K562 (cell line): ENCODE data around the gene KRTAP5-11. TPM values are rescaled to one million over a fixed set of nuclear protein-coding genes. Genes with fewer than 3 reads are reported as not detected.

Experiments used
- ESRRB ChIP-seq: fragments of 250-450 bp; sonication (Bioruptor Pico); IDR thresholded peaks from 2 replicates; pipeline ENCODE4 v1.5.0; 2020; ENCODE audit warnings: mild to moderate bottlenecking, moderate library complexity, borderline replicate concordance
- PRMT5 ChIP-seq: sonication (generic); formaldehyde crosslinking; IDR thresholded peaks from 2 replicates; pipeline ENCODE4 v1.5.0; 2020; ENCODE audit warnings: missing genetic modification reagents
- RAD21 ChIP-seq, 2 experiments: fragments of 250-450 bp in 1 of 2; fragments of 450-650 bp in 1 of 2; sonication (Bioruptor Pico) in 1 of 2; formaldehyde crosslinking in 1 of 2; IDR thresholded peaks in 1 of 2; conservative IDR thresholded peaks in 1 of 2; 2 replicates each; pipeline versions ENCODE4 v1.4.0 to v1.8.0; 2020 to 2022; ENCODE audit warnings: mild to moderate bottlenecking in 2 of 2, moderate library complexity in 1 of 2
- SMC3 ChIP-seq: conservative IDR thresholded peaks from 2 replicates; pipeline ENCODE4 v1.6.1; 2011; ENCODE audit warnings: low read depth, low read length, improper control_type of control experiment; ENCODE audit not compliant: insufficient read depth
- TCF3 ChIP-seq: sonication (generic); formaldehyde crosslinking; IDR thresholded peaks from 2 replicates; pipeline ENCODE4 v1.4.0; 2020; ENCODE audit warnings: mild to moderate bottlenecking, missing genetic modification reagents
- XRCC4 ChIP-seq: IDR thresholded peaks from one replicate; pipeline ENCODE4 v1.6.1; 2011; ENCODE audit not compliant: insufficient read depth, insufficient read length; ENCODE audit errors: extremely low read depth
- YY1 ChIP-seq, 3 experiments: IDR thresholded peaks; 2 replicates each; pipeline ENCODE4 v1.6.1; 2011; ENCODE audit warnings: low read length in 2 of 3, mild to moderate bottlenecking in 2 of 3, moderate library complexity in 2 of 3, borderline replicate concordance in 1 of 3, control low read depth in 1 of 3, low read depth in 1 of 3; ENCODE audit not compliant: insufficient read depth in 3 of 3, insufficient replicate concordance in 2 of 3, control insufficient read depth in 1 of 3, insufficient read length in 1 of 3; ENCODE audit errors: extremely low read depth in 1 of 3
- ZNF197 ChIP-seq: fragments of 200-800 bp; sonication (Bioruptor generic); IDR thresholded peaks from 2 replicates; pipeline ENCODE4 v1.6.1; 2016; ENCODE audit warnings: low read depth, missing genetic modification characterization, missing compliant biosample characterization
- ZNF431 ChIP-seq: sonication (generic); formaldehyde crosslinking; IDR thresholded peaks from 2 replicates; pipeline ENCODE4 v1.8.0; 2022; ENCODE audit warnings: mild to moderate bottlenecking, missing genetic modification reagents
- polyA plus RNA-seq, 8 experiments: library from polyadenylated mRNA; depleted of rRNA in 4 of 8; stranded (reverse) in 5 of 8; unstranded in 3 of 8; fragments of >200 nt; fragmentation: Nextera tagmentation in 2 of 8; fragmentation: Illumina TruSeq in 1 of 8; extraction: Ambion mirVana in 2 of 8; extraction: Trizol in 1 of 8; gene quantifications; 2 replicates each; pipeline versions ENCODE4 v1.2.1 to v1.2.3, GENCODE V29; 2011 to 2014; ENCODE audit warnings: inconsistent platforms in 1 of 8, missing spikeins in 1 of 8
- total RNA-seq, 7 experiments: library from RNA; depleted of rRNA in 6 of 7; stranded (reverse); fragments of >200 nt in 6 of 7; fragmentation: Illumina TruSeq in 2 of 7; extraction: Trizol in 2 of 7; gene quantifications; 2 replicates each; pipeline versions ENCODE4 v1.2.1 to v1.2.3, GENCODE V29; 2011 to 2021; ENCODE audit warnings: low replicate concordance in 1 of 7
- TF ChIP-seq, protein P1 (sequence below): sonication (generic); formaldehyde crosslinking; IDR thresholded peaks from 2 replicates; pipeline ENCODE4 v1.8.1; 2022; ENCODE audit warnings: missing genetic modification reagents
- TF ChIP-seq, protein P2 (sequence below): fragments of 200-600 bp; sonication (generic); IDR thresholded peaks from one replicate; pipeline ENCODE4 v1.6.1; 2012; ENCODE audit warnings: mild to moderate bottlenecking, low read depth, low read length, inconsistent platforms

KRTAP5-11 gene
- total and polyA plus RNA-seq, 9 of the 15 experiments (the other 6 are each of a cell fraction or from before 2014, with no cell fraction given): not detected

DNA sequence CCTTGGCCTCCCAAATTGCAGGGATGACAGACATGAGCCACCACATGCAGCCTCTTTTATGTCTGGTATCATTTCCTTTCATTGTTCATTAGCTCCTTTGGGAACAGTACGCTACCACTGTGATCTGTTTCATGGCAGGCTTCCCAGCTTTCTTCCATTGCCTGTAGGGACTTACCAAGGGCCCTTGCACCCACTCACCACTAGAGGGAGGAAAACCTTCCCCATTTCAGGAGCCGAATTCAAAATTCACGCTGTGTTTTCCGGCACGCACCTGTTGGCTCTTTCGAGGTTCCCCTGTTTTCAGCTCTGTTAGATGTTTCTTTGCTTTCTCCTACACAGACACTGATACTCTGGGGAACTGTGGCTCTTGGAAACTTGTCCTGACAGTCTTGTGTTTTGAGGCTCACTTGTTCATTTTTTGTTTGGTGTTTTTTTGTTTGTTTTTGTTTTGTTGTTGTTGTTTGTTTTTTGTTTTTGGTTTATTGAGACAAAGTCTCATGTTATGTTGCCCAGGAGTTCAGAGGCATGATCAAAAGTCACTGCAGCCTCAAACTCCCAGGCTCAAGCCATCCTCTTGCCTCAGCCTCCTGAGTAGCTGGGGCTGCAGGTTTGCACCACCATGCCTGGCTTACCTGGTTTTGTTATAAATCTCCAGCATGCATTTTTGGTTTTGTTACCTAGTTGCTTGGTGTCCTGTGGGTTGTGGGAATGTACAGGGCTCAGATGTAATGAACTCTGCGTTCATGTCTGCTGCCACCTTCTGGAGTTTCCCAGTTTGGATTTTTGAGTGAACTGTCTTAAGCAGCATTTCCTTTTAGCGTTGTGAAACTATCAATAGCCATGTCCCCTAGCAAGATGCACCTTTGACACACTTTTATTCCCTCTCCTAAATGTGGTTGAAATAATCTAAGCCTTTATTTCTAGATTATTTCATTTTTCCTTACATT, 2.3 kb downstream of the KRTAP5-11 start (continued):
- TF ChIP-seq YY1 (IDR thresholded peaks at IDR 0.05; ENCODE audit: borderline replicate concordance in 1 of 3, control insufficient read depth in 1 of 3, extremely low read depth in 1 of 3, insufficient read depth in 3 of 3, insufficient read length in 1 of 3, insufficient replicate concordance in 2 of 3, low read depth in 1 of 3, low read length in 2 of 3) (peak in 1 of 3 experiments; percentile 18), RAD21 (CRISPR knock-in tag; conservative IDR thresholded peaks at IDR 0.05 in 1 of 2, IDR thresholded peaks at IDR 0.05 in 1 of 2) (peak in 1 of 2 experiments; percentile 51; a peak in 2 of 4 replicates), SMC3 (peak; percentile 60), TCF3 (CRISPR knock-in tag) (no peak), XRCC4 (no peak), PRMT5 (CRISPR knock-in tag) (no peak), ESRRB (CRISPR knock-in tag) (no peak), ZNF197 (CRISPR knock-in tag) (no peak), ZNF431 (CRISPR knock-in tag) (no peak)
- TF ChIP-seq, protein P1, sequence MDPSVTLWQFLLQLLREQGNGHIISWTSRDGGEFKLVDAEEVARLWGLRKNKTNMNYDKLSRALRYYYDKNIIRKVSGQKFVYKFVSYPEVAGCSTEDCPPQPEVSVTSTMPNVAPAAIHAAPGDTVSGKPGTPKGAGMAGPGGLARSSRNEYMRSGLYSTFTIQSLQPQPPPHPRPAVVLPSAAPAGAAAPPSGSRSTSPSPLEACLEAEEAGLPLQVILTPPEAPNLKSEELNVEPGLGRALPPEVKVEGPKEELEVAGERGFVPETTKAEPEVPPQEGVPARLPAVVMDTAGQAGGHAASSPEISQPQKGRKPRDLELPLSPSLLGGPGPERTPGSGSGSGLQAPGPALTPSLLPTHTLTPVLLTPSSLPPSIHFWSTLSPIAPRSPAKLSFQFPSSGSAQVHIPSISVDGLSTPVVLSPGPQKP: no peak
- TF ChIP-seq, protein P2, sequence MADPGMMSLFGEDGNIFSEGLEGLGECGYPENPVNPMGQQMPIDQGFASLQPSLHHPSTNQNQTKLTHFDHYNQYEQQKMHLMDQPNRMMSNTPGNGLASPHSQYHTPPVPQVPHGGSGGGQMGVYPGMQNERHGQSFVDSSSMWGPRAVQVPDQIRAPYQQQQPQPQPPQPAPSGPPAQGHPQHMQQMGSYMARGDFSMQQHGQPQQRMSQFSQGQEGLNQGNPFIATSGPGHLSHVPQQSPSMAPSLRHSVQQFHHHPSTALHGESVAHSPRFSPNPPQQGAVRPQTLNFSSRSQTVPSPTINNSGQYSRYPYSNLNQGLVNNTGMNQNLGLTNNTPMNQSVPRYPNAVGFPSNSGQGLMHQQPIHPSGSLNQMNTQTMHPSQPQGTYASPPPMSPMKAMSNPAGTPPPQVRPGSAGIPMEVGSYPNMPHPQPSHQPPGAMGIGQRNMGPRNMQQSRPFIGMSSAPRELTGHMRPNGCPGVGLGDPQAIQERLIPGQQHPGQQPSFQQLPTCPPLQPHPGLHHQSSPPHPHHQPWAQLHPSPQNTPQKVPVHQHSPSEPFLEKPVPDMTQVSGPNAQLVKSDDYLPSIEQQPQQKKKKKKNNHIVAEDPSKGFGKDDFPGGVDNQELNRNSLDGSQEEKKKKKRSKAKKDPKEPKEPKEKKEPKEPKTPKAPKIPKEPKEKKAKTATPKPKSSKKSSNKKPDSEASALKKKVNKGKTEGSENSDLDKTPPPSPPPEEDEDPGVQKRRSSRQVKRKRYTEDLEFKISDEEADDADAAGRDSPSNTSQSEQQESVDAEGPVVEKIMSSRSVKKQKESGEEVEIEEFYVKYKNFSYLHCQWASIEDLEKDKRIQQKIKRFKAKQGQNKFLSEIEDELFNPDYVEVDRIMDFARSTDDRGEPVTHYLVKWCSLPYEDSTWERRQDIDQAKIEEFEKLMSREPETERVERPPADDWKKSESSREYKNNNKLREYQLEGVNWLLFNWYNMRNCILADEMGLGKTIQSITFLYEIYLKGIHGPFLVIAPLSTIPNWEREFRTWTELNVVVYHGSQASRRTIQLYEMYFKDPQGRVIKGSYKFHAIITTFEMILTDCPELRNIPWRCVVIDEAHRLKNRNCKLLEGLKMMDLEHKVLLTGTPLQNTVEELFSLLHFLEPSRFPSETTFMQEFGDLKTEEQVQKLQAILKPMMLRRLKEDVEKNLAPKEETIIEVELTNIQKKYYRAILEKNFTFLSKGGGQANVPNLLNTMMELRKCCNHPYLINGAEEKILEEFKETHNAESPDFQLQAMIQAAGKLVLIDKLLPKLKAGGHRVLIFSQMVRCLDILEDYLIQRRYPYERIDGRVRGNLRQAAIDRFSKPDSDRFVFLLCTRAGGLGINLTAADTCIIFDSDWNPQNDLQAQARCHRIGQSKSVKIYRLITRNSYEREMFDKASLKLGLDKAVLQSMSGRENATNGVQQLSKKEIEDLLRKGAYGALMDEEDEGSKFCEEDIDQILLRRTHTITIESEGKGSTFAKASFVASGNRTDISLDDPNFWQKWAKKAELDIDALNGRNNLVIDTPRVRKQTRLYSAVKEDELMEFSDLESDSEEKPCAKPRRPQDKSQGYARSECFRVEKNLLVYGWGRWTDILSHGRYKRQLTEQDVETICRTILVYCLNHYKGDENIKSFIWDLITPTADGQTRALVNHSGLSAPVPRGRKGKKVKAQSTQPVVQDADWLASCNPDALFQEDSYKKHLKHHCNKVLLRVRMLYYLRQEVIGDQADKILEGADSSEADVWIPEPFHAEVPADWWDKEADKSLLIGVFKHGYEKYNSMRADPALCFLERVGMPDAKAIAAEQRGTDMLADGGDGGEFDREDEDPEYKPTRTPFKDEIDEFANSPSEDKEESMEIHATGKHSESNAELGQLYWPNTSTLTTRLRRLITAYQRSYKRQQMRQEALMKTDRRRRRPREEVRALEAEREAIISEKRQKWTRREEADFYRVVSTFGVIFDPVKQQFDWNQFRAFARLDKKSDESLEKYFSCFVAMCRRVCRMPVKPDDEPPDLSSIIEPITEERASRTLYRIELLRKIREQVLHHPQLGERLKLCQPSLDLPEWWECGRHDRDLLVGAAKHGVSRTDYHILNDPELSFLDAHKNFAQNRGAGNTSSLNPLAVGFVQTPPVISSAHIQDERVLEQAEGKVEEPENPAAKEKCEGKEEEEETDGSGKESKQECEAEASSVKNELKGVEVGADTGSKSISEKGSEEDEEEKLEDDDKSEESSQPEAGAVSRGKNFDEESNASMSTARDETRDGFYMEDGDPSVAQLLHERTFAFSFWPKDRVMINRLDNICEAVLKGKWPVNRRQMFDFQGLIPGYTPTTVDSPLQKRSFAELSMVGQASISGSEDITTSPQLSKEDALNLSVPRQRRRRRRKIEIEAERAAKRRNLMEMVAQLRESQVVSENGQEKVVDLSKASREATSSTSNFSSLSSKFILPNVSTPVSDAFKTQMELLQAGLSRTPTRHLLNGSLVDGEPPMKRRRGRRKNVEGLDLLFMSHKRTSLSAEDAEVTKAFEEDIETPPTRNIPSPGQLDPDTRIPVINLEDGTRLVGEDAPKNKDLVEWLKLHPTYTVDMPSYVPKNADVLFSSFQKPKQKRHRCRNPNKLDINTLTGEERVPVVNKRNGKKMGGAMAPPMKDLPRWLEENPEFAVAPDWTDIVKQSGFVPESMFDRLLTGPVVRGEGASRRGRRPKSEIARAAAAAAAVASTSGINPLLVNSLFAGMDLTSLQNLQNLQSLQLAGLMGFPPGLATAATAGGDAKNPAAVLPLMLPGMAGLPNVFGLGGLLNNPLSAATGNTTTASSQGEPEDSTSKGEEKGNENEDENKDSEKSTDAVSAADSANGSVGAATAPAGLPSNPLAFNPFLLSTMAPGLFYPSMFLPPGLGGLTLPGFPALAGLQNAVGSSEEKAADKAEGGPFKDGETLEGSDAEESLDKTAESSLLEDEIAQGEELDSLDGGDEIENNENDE: no peak
